GM21717 (cell line): Measurements from ENCODE around the gene PLAC1.

Experiments used
- ATAC-seq: cut with Tn5 transposase; IDR thresholded peaks from one replicate; pipeline ENCODE4 v1.9.1; 2021; ENCODE audit warnings: mild to moderate bottlenecking, moderate library complexity; ENCODE audit not compliant: unreplicated experiment

The PLAC1 gene

GRCh38 chrX:134658002-134658759, at the start of gene PLAC1:
PLAC1 (minus strand) TSS chrX:134658471; CDS start chrX:134566682, 91,789 bp downstream.
- ATAC-seq, result no peak

GRCh38 chrX:134706138-134706537, 47.9 kb upstream of the PLAC1 start:
- ATAC-seq, result no peak

GRCh38 chrX:134695999-134696398, 37.7 kb upstream of the PLAC1 start:
- no peak for ATAC-seq

GRCh38 chrX:134694333-134695322, 36.4 kb upstream of the PLAC1 start:
- ATAC-seq, result no peak

- ATAC-seq, result no peak
Observed at GRCh38 chrX:134693644-134694043, 35.4 kb upstream of the PLAC1 start.

GRCh38 chrX:134692990-134693389, 34.7 kb upstream of the PLAC1 start:
- no peak for ATAC-seq

- no peak for ATAC-seq
Observed at GRCh38 chrX:134692233-134692632, 34.0 kb upstream of the PLAC1 start.

GRCh38 chrX:134691453-134691852, 33.2 kb upstream of the PLAC1 start:
- no peak for ATAC-seq

- ATAC-seq, result no peak
Observed at GRCh38 chrX:134688839-134689238, 30.6 kb upstream of the PLAC1 start.

GRCh38 chrX:134688031-134688823, 30.0 kb upstream of the PLAC1 start:
- no peak for ATAC-seq

GRCh38 chrX:134685668-134686067, 27.4 kb upstream of the PLAC1 start:
- ATAC-seq, result no peak

- no peak for ATAC-seq
Observed at GRCh38 chrX:134684956-134685355, 26.7 kb upstream of the PLAC1 start.

- no peak for ATAC-seq
Observed at GRCh38 chrX:134683351-134684005, 25.2 kb upstream of the PLAC1 start.

GRCh38 chrX:134682081-134682480, 23.8 kb upstream of the PLAC1 start:
- ATAC-seq, result no peak

- no peak for ATAC-seq
Observed at GRCh38 chrX:134679644-134680043, 21.4 kb upstream of the PLAC1 start.

- ATAC-seq, result no peak
Observed at GRCh38 chrX:134679221-134679620, 20.9 kb upstream of the PLAC1 start.

- ATAC-seq, result no peak
Observed at GRCh38 chrX:134677332-134677731, 19.1 kb upstream of the PLAC1 start.

GRCh38 chrX:134676436-134676835, 18.2 kb upstream of the PLAC1 start:
- ATAC-seq, result no peak

- ATAC-seq, result no peak
Observed at GRCh38 chrX:134673123-134673522, 14.9 kb upstream of the PLAC1 start.

GRCh38 chrX:134672101-134672500, 13.8 kb upstream of the PLAC1 start:
- ATAC-seq, result no peak
